ENCODE data around the gene TM4SF20. TPM values are rescaled to one million over a fixed set of nuclear protein-coding genes. Genes with fewer than 3 reads are reported as not detected.
A peak's percentile ranks its signal among the peaks of the same experiment; 100 is the strongest.
"Not testable (repeated sequence)": the region's sequence is repeated elsewhere in the genome, so short reads cannot be mapped to it uniquely, and the experiment has no call there.

TM4SF20 gene
- total RNA-seq, 1 experiment from 2014 or later, result not detected

GRCh38 chr2:227398684-227399670 lies 19.9 kb upstream of the TM4SF20 start:
- no peak for DNase-seq (ENCODE audit: low read depth)

GRCh38 chr2:227397562-227397961 lies 18.5 kb upstream of the TM4SF20 start:
- no peak for DNase-seq (ENCODE audit: low read depth)

- no peak for DNase-seq (ENCODE audit: low read depth)
These were observed 16.4 kb upstream of the TM4SF20 start for GRCh38 chr2:227395556-227395955.

- no peak for DNase-seq (ENCODE audit: low read depth)
These were observed 15.3 kb upstream of the TM4SF20 start for GRCh38 chr2:227394401-227394800.

GRCh38 chr2:227390468-227391256 lies 11.6 kb upstream of the TM4SF20 start:
- no peak for DNase-seq (ENCODE audit: low read depth)

- DNase-seq (ENCODE audit: low read depth), result no peak
These were observed 10.6 kb upstream of the TM4SF20 start for GRCh38 chr2:227389661-227390060.

- DNase-seq (ENCODE audit: low read depth), result no peak
These were observed 10.1 kb upstream of the TM4SF20 start for GRCh38 chr2:227389231-227389630.

- DNase-seq (ENCODE audit: low read depth), result peak; percentile 81
These were observed 9.5 kb upstream of the TM4SF20 start for GRCh38 chr2:227388537-227389011.

GRCh38 chr2:227387583-227387982 lies 8.5 kb upstream of the TM4SF20 start, which contains the start of gene SCYGR1:
Gene SCYGR1 (minus strand): TSS chr2:227387949. CDS start chr2:227387949, 0 bp downstream.
- not testable (repeated sequence) for DNase-seq (ENCODE audit: low read depth)

- no peak for DNase-seq (ENCODE audit: low read depth)
These were observed 7.5 kb upstream of the TM4SF20 start for GRCh38 chr2:227386630-227387029.

GRCh38 chr2:227383686-227384085 lies 4.6 kb upstream of the TM4SF20 start:
- DNase-seq (ENCODE audit: low read depth), result no peak

- not testable (repeated sequence) for DNase-seq (ENCODE audit: low read depth)
These were observed 3.2 kb upstream of the TM4SF20 start for GRCh38 chr2:227382241-227382835.

- no peak for DNase-seq (ENCODE audit: low read depth)
These were observed 729 bp downstream of the TM4SF20 start for GRCh38 chr2:227378371-227378782.

GRCh38 chr2:227377467-227378351 lies 1.4 kb downstream of the TM4SF20 start:
- no peak for DNase-seq (ENCODE audit: low read depth)

GRCh38 chr2:227376656-227377396 lies 2.3 kb downstream of the TM4SF20 start:
- no peak for DNase-seq (ENCODE audit: low read depth)

GRCh38 chr2:227374158-227374557 lies 4.9 kb downstream of the TM4SF20 start:
- DNase-seq (ENCODE audit: low read depth), result peak; percentile 70

- no peak for DNase-seq (ENCODE audit: low read depth)
These were observed 5.7 kb downstream of the TM4SF20 start for GRCh38 chr2:227373389-227373788.

- DNase-seq (ENCODE audit: low read depth), result peak; percentile 47
These were observed 8.3 kb downstream of the TM4SF20 start for GRCh38 chr2:227370791-227371312.

GRCh38 chr2:227370092-227370491 lies 9.0 kb downstream of the TM4SF20 start:
- DNase-seq (ENCODE audit: low read depth), result no peak

GRCh38 chr2:227368574-227368973 lies 10.5 kb downstream of the TM4SF20 start:
- no peak for DNase-seq (ENCODE audit: low read depth)
